HG03432 (cell line): Measurements from ENCODE around the gene HIGD1A.
"Not testable (repeated sequence)": the region's sequence is repeated elsewhere in the genome, so short reads cannot be mapped to it uniquely, and the experiment has no call there.

Experiments used
- ATAC-seq: cut with Tn5 transposase; IDR thresholded peaks from one replicate; pipeline ENCODE4 v1.9.1; 2021; ENCODE audit warnings: mild to moderate bottlenecking, moderate library complexity; ENCODE audit not compliant: unreplicated experiment

The HIGD1A gene

DNA sequence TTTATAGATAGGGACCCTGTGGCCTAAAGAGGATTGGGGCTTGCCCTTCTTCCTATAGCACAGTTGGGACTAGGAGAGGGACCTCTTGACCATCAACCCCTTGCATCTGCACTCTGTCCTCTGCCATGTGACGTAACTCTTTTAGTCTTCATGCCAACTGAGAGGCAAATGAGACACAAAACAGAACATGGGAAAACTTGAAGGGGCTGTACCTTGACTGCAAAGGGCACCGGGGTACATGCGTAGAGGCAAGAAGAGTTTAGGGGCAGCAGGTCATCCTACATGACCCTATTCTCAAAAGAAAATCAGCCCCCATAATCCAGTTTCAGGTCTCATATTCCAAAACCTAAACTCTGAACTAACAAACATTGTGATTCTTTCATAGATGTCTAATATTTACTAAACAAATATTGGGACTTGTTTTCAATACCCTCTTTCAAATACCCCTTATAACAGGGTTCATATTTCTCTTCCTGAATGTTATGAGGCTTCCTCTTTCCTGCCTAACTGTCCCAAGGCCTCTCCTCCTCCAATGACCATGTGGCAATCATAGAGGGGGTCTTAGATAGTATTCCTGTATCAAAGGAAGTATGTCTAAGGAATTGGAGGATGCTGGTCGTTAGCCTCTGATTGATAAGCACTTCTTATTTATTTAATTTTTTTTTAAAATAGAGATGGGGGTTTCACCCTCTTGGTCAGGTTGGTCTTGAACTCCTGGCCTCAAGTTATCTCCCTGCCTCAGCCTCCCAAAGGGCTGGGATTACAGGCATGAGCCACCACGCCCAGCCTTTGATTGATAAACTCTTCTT, 25.5 kb upstream of the HIGD1A start:
- no peak for ATAC-seq

DNA sequence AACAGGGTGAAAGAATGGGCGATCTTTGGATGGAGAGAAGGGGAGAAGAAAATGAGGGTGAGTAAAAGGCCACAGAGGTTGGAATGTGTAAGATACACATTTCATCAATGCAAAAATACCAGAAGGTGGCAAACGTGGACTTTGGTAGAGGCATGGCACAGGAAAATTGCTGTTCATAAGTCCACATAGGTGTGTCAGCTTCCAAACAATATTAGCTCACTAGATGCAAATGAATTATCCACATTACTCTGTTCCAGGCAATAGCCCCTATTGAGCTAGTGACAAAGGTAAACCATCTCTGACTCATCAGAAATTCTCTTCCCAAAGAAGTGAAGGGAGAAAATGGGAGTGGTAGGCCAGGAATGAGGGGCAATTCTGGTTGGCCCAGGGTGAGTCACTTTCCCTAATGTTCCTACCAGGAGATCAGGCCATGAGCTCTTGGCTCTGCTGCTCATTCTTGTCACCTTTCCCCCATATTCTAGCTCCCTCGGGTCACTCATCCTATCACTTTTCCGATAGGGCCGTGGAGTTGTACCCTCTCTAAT, 24.9 kb upstream of the HIGD1A start:
- no peak for ATAC-seq

- ATAC-seq = no peak
Measured at GRCh38 chr3:42827654-42828053, 23.4 kb upstream of the HIGD1A start.

GRCh38 chr3:42827023-42827422, 22.7 kb upstream of the HIGD1A start:
- no peak for ATAC-seq

GRCh38 chr3:42826141-42826540, 21.9 kb upstream of the HIGD1A start:
- ATAC-seq = no peak

GRCh38 chr3:42823351-42823750, 19.1 kb upstream of the HIGD1A start:
- ATAC-seq = no peak

DNA sequence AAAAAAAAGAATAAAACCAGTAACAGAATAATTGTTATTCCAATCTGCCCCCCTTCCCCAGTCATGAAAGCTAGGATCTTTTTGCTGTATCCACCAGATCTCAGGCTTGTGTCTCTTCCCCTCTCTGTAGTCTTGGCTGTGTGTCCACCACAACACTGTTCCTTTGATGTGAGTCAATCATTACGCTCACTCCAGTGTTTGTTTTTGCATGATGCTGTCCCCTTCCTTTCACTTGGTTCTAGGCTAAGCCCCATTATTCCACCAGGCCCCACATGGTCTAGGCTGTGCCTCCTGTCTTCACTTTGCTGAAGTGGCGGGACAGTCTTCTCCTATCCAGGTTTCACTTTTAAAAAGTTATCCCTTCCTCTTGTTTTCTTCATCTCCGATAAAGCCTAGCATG, 18.5 kb upstream of the HIGD1A start:
- no peak for ATAC-seq

DNA sequence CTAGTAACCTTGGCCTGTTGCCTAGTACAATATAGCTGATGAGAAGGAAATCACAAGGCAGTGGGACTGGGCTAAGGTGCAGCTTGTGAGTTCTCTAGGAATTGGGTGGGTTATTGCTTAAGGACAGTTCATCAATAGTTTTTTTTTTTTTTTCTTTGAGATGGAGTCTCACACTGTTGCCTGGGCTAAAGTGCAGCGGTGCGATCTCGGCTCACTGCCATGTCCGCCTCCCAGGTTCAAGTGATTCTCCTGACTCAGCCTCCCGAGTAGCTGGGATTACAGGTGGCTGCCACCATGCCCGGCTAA, 16.4 kb upstream of the HIGD1A start:
- no peak for ATAC-seq

GRCh38 chr3:42819351-42819965, 15.2 kb upstream of the HIGD1A start:
- no peak for ATAC-seq

GRCh38 chr3:42815826-42816225, 11.5 kb upstream of the HIGD1A start:
- no peak for ATAC-seq

- ATAC-seq = no peak
Measured at GRCh38 chr3:42814914-42815507, 10.7 kb upstream of the HIGD1A start.

- ATAC-seq = no peak
Measured at GRCh38 chr3:42814246-42814645, 10.0 kb upstream of the HIGD1A start.

- ATAC-seq = not testable (repeated sequence)
Measured at GRCh38 chr3:42811118-42811883, 7.0 kb upstream of the HIGD1A start.

- ATAC-seq = not testable (repeated sequence)
Measured at GRCh38 chr3:42810706-42811105, 6.4 kb upstream of the HIGD1A start.

DNA sequence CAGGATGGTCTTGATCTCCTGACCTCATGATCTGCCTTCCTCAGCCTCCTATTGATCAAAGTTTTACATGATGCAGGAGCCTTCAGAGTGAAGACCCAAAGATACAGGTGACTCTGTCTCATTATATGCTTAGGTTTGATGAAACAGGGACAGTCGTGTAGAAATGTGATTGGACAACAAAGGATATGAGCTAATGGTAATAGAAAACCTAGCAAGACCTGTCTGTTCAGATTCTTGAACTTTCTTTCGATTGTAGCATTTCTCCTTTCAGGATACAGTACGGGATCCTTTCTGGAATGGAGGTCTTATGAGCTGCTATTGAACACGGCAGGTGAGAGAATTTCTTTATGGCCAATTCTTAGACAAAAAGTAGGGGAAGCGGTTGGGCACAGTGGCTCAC, 4.9 kb upstream of the HIGD1A start, which contains the start of gene ACKR2:
TSS of gene ACKR2 (plus strand) at position 244 of the 400 bp plus-strand sequence. CDS start 55,058 bp downstream, outside the sequence.
- ATAC-seq = no peak

- ATAC-seq = no peak
Measured at GRCh38 chr3:42807929-42808328, 3.6 kb upstream of the HIGD1A start.

- ATAC-seq = no peak
Measured at GRCh38 chr3:42805141-42805821, 991 bp upstream of the HIGD1A start.

- peak; percentile 28 for ATAC-seq
Measured at GRCh38 chr3:42804831-42805132, 492 bp upstream of the HIGD1A start.

GRCh38 chr3:42803414-42804105, 730 bp downstream of the HIGD1A start:
- peak; percentile 17 for ATAC-seq

DNA sequence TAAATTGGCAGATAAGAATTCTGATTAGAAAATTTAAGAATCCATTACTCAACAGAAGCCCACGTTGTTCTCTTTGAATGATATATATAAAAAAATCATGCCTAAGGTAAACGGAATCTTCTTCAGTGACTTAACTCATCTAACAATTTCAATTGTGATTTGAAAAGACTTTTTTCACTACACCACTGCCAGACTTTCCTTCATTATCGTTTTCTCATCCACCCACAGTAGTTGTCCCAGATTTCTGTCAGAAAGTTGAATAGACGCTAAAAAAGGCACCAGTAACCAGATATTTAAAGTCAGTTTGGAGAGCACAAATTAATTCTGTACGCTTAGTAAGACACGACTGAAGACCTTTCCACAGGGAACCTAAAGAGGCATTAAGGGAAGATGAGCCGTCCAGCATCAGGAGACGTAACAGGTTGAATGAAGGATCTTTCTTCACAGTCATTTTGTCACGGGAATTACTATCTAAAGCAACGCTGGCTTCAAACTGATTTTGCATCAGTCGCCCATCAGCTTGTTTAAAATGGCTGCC, 1.3 kb downstream of the HIGD1A start:
- no peak for ATAC-seq
